NCI-H2029 (cell line): Measurements from ENCODE around the gene PTPRM.
A peak's percentile ranks its signal among the peaks of the same experiment; 100 is the strongest.
"Not testable (repeated sequence)": the region's sequence is repeated elsewhere in the genome, so short reads cannot be mapped to it uniquely, and the experiment has no call there.

Source experiments
- DNase-seq: peaks from one replicate; lab custom pipeline; 2025; lab: John Stamatoyannopoulos, UW

The PTPRM gene

DNA sequence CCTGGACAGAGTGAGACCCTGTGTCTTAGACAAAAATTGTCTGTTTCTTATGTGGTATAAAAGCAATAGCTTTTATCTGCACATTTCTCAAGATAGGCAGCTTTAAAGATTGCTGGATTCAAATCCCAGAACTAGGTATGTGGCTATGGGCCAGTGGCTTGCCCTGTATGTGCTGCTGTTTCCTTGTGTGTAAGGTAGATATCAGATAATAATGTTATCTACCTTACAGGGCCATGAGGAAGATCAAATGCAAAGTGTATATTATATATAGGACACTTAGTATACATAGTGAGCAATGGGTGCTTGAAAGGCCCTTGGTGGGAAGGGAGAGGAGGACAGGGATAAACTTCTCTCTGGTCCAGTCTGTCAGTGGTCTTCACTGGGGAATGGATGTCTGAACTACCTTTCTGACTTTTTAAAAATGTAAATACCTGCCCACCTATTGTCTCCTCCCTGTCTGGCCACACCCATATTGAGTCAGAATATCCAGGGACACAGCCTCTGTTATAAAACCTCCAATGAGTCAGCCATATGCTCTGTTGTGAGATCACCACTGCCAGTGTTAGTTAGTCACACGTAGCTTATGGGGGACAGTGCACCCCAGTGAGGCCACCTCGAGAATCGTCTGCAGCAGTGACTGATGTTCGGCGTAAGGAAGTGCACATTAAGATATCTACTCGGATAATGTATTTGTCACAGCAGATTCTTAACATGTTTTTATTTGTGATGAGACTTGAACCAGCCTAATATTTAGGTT is 383.4 kb downstream of the PTPRM start:
- no peak for DNase-seq

DNA sequence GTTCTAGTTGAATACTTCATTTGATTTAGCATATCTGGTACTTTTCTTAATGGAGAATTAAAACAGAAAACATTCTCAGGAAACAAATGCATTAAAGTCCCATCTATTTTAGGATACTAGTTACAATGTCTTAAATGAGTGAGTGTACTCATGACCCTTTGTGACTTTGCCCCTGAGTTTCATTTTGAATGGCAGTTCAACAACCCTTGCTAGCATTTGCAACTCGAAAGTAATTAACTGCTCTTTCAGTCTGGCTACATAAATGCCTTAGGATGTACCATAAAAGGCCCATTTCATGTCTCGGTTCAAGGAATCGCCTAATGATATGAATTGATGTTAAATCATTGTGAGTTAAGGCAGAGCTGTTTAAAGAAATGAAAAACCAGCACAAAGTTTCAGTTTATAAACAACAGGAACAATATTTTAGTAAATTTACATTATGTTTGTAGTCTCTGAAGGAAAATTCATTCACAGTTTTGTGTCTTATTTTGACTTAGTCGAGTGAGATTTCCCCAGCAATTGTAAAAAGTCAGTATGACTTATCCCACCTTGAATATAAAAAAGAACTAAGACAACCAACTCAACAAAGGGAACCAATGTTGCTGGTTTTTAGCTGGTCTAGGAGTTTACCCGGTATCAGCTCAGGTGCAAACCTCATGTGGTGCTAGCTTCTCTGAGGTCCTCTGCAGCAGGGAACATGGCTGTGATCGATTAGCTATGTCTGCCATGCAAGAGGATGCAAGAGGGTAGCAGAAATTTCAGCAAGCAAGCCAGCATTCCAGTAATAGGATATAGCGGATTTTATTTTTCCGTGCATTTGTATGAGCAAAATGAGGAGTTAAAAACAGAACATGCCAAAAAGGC is 386.2 kb downstream of the PTPRM start:
- DNase-seq, result no peak

DNA sequence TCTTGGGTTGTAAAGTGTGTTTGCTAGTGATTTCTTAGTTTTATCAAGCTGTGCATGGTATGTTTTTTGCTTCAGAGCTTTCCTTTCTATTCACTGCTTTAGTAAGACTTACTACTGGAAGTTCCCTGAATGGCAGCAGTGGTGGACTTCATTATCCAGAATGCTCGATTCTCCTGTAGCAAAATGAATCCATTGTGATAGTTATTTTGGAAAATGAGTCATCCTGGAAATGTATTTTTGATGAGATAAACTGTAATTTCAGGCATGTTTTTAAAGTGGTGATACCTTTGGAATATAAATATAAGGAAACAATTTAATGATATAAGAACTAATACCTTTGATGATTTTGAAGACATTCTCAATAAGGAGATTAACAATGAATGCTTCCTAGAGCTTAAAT is 387.1 kb downstream of the PTPRM start:
- no peak for DNase-seq

DNA sequence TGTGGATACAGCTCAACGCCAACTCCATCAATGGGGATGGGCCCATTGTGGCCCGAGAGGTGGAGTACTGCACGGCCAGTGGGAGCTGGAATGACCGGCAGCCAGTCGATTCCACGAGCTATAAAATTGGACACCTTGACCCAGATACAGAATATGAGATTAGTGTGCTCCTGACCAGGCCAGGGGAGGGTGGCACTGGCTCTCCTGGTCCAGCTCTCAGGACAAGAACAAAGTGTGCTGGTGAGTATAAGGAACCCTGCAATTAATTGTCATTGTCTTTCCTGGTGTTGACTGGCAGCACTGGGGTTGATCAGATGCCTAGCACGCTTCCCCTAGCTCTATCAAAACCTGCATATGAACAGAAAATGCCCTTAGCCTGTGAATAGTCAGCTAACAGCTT is 388.1 kb downstream of the PTPRM start:
- DNase-seq, result no peak

DNA sequence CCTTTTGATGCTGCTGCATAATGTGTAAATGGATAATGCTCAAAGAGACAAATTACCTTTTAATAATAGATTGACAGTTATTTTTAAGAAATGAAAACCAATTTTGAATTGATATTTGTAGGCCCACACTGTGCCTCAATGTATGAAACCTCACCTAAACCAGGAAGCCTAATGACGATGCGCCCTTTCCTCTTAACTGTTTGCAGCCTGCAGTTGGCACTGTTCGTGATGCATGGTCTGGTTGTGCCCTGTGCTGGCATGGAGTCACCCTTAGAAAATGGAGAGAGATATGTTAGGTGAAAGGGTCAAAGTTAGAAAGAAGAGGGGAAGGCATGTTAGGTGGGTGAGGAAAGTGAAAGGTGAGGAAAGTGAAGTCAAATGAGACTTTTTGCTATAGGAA is 390.2 kb downstream of the PTPRM start:
- no peak for DNase-seq

DNA sequence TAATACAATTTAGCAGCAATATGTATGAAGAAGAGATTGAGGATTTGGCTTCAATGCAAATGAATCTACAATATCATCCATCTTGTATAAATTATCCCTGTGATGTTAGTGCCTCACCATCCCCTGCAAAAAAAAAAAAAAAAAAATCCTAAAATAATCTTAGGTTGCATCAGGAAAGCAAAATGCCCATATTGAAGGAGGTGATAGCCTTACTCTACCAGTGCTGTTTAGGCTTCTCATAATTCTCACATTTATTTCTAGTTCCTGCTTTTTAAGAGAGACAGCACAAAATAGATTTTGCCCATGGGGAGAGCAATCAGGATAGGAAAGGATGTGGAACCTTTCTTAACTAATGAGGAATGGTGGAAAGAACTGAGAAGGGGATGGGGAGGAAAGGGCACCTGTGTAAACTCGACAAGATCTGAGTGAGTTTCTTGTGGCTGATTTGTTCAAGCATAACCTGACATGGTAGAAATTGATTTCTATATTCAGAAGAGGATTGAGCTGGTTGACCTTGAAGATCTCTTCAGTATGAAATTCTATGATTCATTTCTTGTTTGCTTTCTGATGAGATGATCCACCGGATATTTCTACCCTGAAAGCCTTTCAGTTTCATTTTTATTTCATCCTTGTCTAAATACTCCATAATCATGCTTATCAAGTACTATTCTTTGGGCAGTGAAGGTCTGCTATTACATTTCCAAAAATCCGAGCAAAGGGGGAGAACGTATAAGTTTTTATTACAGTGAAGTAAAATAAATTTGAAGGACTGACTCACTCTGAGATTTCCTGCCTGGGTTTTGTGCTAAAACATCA is 391.2 kb downstream of the PTPRM start:
- peak; percentile 2 for DNase-seq

DNA sequence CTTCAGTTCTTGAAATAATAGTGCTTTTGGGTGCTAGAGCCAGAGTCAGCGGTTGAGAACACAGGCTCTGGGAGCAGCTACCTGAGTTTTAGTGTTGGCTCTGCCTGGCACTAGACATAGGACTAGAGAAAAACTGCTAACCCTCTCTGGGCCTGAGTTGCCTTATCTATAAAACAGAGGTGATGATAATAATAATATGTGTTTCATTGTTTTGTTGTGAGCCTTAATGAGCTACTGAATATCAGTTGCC is 391.7 kb downstream of the PTPRM start:
- DNase-seq, result no peak

DNA sequence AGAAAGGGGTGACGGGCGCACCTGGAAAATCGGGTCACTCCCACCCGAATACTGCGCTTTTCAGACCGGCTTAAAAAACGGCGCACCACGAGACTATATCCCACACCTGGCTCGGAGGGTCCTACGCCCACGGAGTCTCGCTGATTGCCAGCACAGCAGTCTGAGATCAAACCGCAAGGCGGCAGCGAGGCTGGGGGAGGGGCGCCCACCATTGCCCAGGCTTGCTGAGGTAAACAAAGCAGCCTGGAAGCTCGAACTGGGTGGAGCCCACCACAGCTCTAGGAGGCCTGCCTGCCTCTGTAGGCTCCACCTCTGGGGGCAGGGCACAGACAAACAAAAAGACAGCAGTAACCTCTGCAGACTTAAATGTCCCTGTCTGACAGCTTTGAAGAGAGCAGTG is 399.6 kb downstream of the PTPRM start:
- DNase-seq, result not testable (repeated sequence)

DNA sequence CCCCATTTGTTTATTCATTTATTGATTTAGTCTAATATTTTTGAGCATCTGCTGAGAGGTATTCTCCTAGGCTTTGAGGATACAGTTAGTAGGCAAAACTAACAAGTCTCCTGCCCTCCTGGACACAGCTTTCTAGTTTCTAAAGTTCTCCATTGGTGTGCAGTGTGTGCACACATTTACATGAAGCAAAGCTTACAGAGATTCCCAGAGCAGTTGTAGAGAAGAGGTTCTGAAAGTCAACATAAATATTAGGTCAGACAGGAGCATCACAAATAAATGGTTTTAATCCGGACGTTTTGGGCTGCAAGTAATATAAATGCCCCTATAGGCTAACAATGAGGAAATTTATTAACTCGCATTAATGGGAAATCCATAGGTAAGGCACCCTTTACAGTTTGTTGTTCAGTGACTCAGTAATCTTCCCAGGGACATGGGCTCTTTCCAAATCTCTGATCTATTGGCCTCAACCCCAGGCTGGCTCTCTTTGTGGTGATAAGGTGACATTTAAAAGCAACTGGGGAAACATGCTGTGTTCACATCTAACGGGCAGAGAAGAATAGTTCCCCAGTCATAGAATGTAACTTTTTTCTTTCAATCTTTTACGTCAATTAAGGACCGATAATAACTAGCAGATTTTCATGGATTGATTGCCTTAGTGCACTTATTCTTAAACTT is 407.2 kb downstream of the PTPRM start:
- no peak for DNase-seq

DNA sequence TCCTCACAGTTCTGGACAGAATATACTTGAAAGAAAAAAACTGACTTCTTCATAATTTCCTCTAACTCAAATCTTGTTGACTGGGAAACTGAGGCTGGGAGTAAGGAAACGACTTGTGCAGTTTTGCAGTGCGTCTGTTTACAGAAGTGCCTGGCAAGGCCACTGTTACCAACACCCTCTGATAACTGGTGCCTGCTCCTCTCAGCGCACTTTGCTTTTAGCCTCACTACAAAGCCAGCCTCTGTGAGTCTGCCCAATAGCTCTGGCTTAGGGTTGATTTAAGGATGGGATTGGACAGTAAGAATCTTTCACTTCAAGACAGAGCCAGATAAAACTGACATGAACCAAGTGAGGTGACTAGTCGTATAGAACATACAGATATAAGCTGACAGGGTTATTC is 410.8 kb downstream of the PTPRM start:
- no peak for DNase-seq

DNA sequence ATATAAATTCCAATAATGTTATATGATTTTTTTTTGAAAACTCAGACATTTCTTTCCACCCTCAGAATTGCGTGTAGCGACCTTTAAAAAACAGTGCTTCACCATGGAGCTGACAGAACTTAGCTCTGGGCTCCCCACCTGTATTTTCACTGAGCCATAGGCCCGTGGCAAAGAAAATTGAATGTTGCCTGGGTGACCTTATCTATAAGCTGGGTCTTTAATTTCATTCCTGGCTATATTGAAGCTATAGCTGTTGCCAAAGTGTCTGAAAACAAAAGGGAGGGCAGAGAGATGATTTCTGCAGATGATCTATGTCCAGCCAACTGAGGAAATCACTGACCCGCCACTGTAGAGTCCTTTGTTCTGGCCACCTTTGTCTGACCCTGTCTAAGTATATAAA is 411.7 kb downstream of the PTPRM start:
- no peak for DNase-seq

DNA sequence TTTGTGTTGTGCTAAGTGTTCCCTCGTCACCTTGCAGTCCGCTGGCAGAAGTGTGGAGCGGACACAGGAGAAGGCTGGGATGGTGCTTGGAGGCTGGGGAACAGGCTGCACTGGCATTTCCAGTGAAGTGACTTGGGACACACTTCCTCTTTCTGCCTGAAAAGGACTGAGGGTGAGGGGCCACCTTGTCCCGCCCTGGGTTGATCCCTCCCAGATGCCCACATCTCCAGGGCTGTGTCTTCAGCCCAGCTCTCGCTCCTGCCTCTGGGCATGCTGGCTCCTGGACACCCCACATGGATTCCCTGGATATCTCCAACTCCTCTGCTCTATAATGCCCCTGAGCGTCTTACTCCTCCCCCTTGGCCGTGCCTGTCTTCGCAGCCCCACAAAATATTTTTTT is 412.6 kb downstream of the PTPRM start:
- DNase-seq, result no peak

DNA sequence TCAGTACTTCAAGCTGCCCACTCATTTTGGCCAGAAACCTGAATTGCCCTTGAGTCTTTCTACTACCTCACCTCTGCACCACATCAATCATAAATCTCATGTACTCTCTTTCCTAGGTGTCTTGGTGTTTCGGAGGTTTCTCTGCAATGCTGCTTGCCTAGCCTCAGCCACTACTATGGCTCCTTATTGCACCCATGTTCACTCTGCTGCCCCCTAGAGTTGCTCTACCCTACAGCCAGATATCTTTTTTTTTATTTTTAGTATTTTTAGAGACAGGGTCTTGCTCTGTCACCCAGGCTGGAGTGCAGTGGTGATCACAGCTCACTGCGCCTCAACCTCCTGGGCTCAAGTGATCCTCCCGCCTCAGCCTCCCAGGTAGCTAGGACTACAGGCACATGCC is 413.0 kb downstream of the PTPRM start:
- DNase-seq, result no peak

DNA sequence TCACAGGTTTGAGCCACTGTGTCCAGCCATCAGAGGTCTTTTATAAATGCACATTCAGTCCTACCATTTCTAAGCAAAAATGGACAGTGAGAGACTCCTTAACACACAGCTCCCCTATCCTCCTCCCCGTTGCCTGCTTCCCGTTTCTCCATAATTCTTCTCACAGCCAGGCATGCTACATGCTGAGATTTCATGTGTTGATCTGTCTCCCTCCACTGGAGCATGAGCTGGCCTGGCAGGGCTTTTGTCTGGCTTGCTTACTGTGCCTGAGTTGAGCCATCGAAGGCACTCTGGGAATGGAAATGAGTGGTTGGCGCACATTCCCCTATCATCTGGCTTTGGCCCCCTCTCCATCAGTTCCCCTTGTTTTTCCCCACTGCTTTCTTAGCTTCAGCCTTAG is 413.5 kb downstream of the PTPRM start:
- no peak for DNase-seq

DNA sequence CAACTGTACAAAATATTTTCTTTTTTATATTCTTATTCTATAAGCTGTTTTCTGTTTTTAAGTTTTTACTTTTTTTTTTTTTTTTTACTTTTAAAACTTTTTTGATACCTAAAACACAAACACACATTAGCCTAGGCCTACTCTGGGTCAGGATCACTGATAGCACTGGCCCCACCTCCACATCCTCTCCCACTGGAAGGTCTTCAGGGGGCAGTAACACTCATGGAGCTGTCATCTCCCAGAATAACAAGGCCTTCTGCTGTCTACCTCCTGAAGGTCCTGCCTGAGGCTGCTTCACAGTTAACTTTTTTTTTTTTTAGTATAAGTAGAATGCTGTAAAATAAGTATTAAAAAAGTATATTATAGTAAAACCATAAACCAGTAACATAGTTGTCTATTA is 415.1 kb downstream of the PTPRM start:
- no peak for DNase-seq

DNA sequence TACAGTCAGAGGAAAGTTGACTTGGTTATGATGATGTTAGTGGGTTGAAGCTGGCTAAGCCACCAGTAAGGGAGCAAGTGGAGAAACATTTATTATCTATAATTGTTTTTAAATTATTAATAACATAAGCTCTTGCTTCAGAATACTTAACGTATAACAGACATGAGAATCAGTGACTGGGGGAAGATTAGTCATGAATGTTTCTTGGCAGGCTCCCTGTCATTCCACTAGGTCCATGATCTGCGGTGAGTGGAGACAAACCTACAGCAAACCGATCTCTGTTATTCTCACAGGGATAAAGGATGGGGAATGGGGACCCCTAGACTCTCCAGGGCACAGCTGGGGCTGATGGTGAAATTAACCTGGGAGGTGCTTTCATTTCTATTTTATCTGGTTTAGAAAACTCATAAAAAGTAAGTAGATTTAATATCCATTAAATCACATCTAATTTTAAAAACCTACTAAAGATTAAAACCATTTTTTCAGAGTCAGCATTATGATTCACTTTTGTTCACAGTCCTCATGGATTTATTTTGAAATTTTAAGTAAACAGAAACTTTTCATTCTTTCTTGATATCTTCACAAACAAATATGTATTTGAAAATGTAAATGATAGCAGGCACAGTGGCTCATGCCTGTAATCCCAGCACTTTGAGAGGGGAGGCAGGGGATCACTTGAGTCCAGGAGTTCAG is 420.3 kb downstream of the PTPRM start:
- no peak for DNase-seq

DNA sequence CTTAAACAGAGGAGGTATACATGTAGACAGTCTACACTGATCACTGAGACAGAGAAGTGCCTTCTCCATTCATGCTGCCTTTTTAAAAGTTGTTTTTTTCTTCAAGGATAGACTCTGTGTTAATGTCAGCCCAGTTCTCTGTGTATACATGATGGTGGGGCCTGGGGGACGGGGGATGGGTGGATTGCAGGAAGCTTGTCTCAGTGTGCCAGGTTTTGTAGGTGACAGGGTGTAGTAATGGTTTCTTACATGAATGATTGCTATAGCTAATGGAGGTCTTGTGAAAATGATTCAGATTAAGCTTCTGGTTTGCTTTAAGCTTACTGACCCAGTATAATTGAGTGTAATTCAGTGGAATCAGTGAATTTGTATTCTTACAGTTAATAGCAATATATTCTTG is 423.6 kb downstream of the PTPRM start:
- DNase-seq, result no peak

DNA sequence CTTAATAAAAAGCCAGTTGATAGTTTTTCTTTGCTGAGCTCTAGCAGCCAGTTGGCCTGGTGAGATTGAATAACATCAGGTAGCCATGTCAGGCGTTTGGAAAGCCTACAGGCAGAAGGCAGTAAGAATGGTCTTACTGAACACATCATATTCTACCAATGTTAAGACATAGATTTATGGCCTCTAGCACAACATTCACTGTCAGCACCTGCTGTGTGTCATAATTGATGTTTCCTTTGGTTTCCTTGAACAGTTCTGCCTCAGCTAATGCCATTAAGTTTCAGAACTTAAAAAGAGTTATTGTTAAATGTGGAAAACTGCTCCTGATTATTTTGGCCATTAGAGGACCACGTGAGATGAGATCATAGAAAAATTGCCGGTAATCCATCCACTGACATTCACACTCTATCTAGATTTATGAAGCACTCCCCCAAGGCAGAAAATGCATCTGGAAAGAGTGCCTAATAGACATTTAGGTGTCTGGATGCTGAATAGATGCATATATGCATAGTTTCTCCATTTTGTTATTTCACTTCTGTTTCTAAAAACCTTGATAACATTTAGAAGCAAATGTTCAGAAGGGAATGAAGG is 434.7 kb downstream of the PTPRM start:
- no peak for DNase-seq

DNA sequence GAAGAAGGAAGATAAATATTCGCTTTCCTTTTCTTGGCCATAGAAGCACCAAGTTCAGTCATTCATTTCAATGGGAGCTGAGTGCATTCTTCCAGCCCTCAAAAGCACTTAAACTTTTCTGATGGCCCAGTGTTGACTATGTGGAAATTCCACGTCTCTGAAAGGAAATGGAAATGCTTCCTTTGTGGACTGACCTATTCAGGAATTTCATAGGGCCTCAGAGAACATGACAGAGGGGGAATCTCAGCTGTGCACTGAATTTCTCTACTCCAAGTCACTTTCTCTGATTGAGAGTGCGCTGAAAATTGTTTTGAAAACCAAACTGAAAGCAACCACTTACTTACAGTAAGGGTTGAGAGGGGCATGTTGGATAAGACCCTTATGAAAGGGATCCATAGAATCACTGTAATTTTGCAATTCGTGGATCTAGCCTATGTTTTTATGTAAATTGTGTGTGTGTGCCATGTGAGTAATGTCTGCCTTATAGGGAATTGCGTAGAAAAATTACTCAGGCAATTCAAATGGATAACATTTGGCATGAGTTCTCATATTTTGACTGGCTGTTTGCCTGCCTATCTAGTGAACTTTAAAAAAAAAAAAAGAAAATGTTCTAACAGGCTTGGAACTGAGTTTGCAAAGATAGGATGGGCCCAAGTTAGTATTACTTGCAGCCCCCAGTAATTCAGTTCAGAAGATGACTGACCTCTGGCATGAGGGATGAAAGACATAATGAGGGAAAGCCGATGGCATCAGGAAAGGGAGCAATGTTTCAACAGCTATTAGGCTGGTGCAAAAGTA is 437.0 kb downstream of the PTPRM start:
- no peak for DNase-seq

DNA sequence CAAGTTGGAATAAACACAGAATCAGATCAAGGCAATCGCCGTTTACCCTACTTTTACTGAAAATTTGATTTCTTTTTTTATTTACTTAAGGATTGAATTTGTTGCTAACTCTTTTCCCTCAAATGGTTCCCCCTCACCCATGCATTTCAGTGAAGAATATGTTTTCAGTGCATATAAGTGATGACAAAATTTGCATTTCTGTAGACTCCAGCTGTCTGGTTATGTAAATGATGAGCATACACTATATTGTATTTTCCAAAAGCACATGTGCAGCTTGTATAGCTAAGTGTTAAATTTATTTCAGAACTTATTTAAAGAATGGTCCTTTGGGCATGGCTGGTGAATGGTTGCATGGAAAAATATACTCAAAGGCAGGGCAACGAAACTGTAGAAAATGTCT is 437.7 kb downstream of the PTPRM start:
- DNase-seq, result no peak
